HepG2 (cell line): ENCODE measurements around the gene GJC1. TPM values are rescaled to one million over a fixed set of nuclear protein-coding genes. Genes with fewer than 3 reads are reported as not detected.

Experiments used
- ATAC-seq: fragments of 200-7000 bp; cut with Tn5 transposase; 3 replicates; pipeline ENCODE4 v1.9.1; 2020; ENCODE audit warnings: mild to moderate bottlenecking, moderate library complexity
- BruUV-seq: library from RNA; stranded (reverse); fragments of 400-500 nt; replicated peaks from 2 replicates; lab custom pipeline; 2021; lab: Mats Ljungman, UMichigan
- CTCF ChIA-PET: fragments of 300-600 bp; formaldehyde crosslinking; extraction: SDS; loops from one replicate; lab custom pipeline; 2021; ENCODE audit warnings: low total read pairs, inconsistent platforms, low intra/inter-chr PET ratio; lab: Yijun Ruan, JAX
- POLR2A ChIA-PET: fragments of 350-600 bp; sonication (Branson Sonifier 250); formaldehyde crosslinking; loops from one replicate; lab custom pipeline; 2020; ENCODE audit warnings: antibody characterized with exemption, inconsistent platforms; lab: Yijun Ruan, JAX
- DNase-seq: peaks from one replicate; pipeline ENCODE4 v3.0.0-alpha.2; 2015; ENCODE audit warnings: low spot score
- FAIRE-seq: peaks from 3 replicates; lab custom pipeline; 2011; peaks lifted over from hg19 to GRCh38; lab: Jason Lieb, UNC
- H2AFZ ChIP-seq: one replicate; pipeline ENCODE4 v1.6.1; 2011; ENCODE audit warnings: low read length, inconsistent platforms
- H3K27ac ChIP-seq: fragments of 300-600 bp; 3 replicates; pipeline ENCODE4 v1.8.0; 2011; ENCODE audit warnings: mixed run types, mild to moderate bottlenecking, mixed read lengths, low read length, inconsistent platforms; ENCODE audit not compliant: insufficient read depth; ENCODE audit errors: extremely low read length
- H3K27me3 ChIP-seq, 2 experiments: fragments of 200-600 bp in 1 of 2; 2 replicates in 1 of 2; 3 replicates in 1 of 2; pipeline versions ENCODE4 v1.6.0 to v1.8.0; 2011; ENCODE audit warnings: low read length in 2 of 2, mild to moderate bottlenecking in 2 of 2, moderate library complexity in 2 of 2, inconsistent platforms in 1 of 2; ENCODE audit not compliant: insufficient read depth in 2 of 2, control insufficient read depth in 1 of 2
- H3K36me3 ChIP-seq, 2 experiments: fragments of 200-600 bp in 1 of 2; replicated peaks in 1 of 2; 2 replicates in 1 of 2; 3 replicates in 1 of 2; pipeline versions ENCODE4 v1.5.1 to v1.8.0; 2011; ENCODE audit warnings: low read length in 2 of 2, inconsistent platforms in 1 of 2; ENCODE audit not compliant: insufficient read depth in 2 of 2, control insufficient read depth in 1 of 2
- H3K4me1 ChIP-seq: 2 replicates; pipeline ENCODE4 v1.5.1; 2012; ENCODE audit warnings: low read length, inconsistent platforms; ENCODE audit not compliant: insufficient read depth
- H3K4me2 ChIP-seq: 2 replicates; pipeline ENCODE4 v1.6.0; 2011; ENCODE audit warnings: low read depth, low read length, inconsistent platforms
- H3K4me3 ChIP-seq, 3 experiments: fragments of 200-600 bp in 1 of 3; sonication (generic), shearing (Covaris generic) in 1 of 3; replicated peaks in 1 of 3; 2 replicates each; pipeline ENCODE4 v1.5.1; 2011 to 2016; ENCODE audit warnings: low read length in 3 of 3, inconsistent platforms in 2 of 3, low read depth in 2 of 3, mild to moderate bottlenecking in 2 of 3, control low read depth in 1 of 3, mixed read lengths in 1 of 3; ENCODE audit not compliant: insufficient read depth in 1 of 3
- H3K79me2 ChIP-seq: one replicate; pipeline ENCODE4 v1.6.1; 2011; ENCODE audit warnings: low read length, inconsistent platforms; ENCODE audit not compliant: insufficient read depth
- H3K9ac ChIP-seq: 2 replicates; pipeline ENCODE4 v1.6.0; 2011; ENCODE audit warnings: mild to moderate bottlenecking, low read depth, low read length, inconsistent platforms; ENCODE audit not compliant: insufficient read depth
- H3K9me3 ChIP-seq: 2 replicates; pipeline ENCODE4 v1.5.1; 2012; ENCODE audit warnings: mild to moderate bottlenecking, low read length
- H4K20me1 ChIP-seq: 2 replicates; pipeline ENCODE4 v1.6.0; 2011; ENCODE audit warnings: inconsistent platforms, mild to moderate bottlenecking, low read length, moderate library complexity; ENCODE audit not compliant: insufficient read depth
- IKZF4 ChIP-seq: sonication (generic); formaldehyde crosslinking; IDR thresholded peaks from 2 replicates; pipeline ENCODE4 v1.5.1; 2020; ENCODE audit warnings: borderline replicate concordance, mild to moderate bottlenecking, low read depth, missing genetic modification reagents; ENCODE audit errors: not compliant biosample characterization
- KLF12 ChIP-seq: sonication (generic); formaldehyde crosslinking; IDR thresholded peaks from 2 replicates; pipeline ENCODE4 v1.4.0; 2020; ENCODE audit warnings: missing genetic modification reagents, borderline replicate concordance
- MTF1 ChIP-seq: sonication (generic); formaldehyde crosslinking; IDR thresholded peaks from 2 replicates; pipeline ENCODE4 v1.5.0; 2020; ENCODE audit warnings: missing genetic modification reagents
- MTF2 ChIP-seq: sonication (generic); formaldehyde crosslinking; IDR thresholded peaks from 2 replicates; pipeline ENCODE4 v1.5.0; 2020; ENCODE audit warnings: missing genetic modification reagents, borderline replicate concordance
- NFE2L2 ChIP-seq: fragments of 150-350 bp; IDR thresholded peaks from 2 replicates; pipeline ENCODE4 v1.6.1; 2014; ENCODE audit warnings: low read length
- PHF8 ChIP-seq: sonication (generic); formaldehyde crosslinking; IDR thresholded peaks from 2 replicates; pipeline ENCODE4 v1.5.0; 2020; ENCODE audit warnings: missing genetic modification reagents
- RFX5 ChIP-seq: IDR thresholded peaks from 2 replicates; pipeline ENCODE4 v1.6.1; 2011; ENCODE audit warnings: low read depth, low read length, improper control_type of control experiment
- ZMYM4 ChIP-seq: sonication (generic); formaldehyde crosslinking; IDR thresholded peaks from 2 replicates; pipeline ENCODE4 v1.8.1; 2023; ENCODE audit warnings: mild to moderate bottlenecking, missing genetic modification reagents
- ZNF205 ChIP-seq: IDR thresholded peaks from 2 replicates; pipeline ENCODE4 v1.6.1; 2018; ENCODE audit warnings: missing biosample characterization, missing genetic modification reagents
- ZNF207 ChIP-seq: fragments of 450-650 bp; IDR thresholded peaks from 2 replicates; pipeline ENCODE4 v1.6.1; 2016; ENCODE audit warnings: antibody characterized with exemption, borderline replicate concordance
- ZNF281 ChIP-seq: sonication (generic); formaldehyde crosslinking; IDR thresholded peaks from 2 replicates; pipeline ENCODE4 v1.4.0; 2020; ENCODE audit warnings: missing genetic modification reagents, borderline replicate concordance
- ZNF343 ChIP-seq: sonication (generic); formaldehyde crosslinking; IDR thresholded peaks from 2 replicates; pipeline ENCODE4 v1.4.0; 2020; ENCODE audit warnings: mild to moderate bottlenecking, missing genetic modification reagents
- ZNF564 ChIP-seq: sonication (generic); formaldehyde crosslinking; IDR thresholded peaks from 2 replicates; pipeline ENCODE4 v1.8.1; 2023; ENCODE audit warnings: mild to moderate bottlenecking, missing genetic modification reagents
- ZNF780A ChIP-seq: sonication (generic); formaldehyde crosslinking; IDR thresholded peaks from 2 replicates; pipeline ENCODE4 v1.8.0; 2022; ENCODE audit warnings: mild to moderate bottlenecking, missing genetic modification reagents, moderate library complexity
- WGBS: methylation state at CpG from one replicate; pipeline ENCODE4 v1.1.6; 2017; ENCODE audit warnings: low lambda C conversion rate; 5-methylcytosine and 5-hydroxymethylcytosine counted together
- in situ Hi-C: cut with HindIII; loops from 2 replicates; pipeline ENCODE4 v1.10.0; 2017; ENCODE audit warnings: low pct_unique_long_range_greater_than_20kb; ENCODE audit not compliant: extremely low pct_ligation_motif_present
- intact Hi-C: fragments of 100-400 bp; cut with micrococcal nuclease; formaldehyde crosslinking; loops from one replicate; pipeline ENCODE4 v1.10.0; 2022; ENCODE audit not compliant: unreplicated experiment
- polyA plus RNA-seq, 8 experiments: library from polyadenylated mRNA; depleted of rRNA in 3 of 8; stranded (reverse) in 7 of 8; unstranded in 1 of 8; fragments of >200 nt; fragmentation: Illumina TruSeq in 4 of 8; extraction: Trizol in 4 of 8; gene quantifications; 2 replicates each; pipeline versions ENCODE4 v1.2.1 to v1.2.3, GENCODE V29; 2011 to 2016; ENCODE audit warnings: low read depth in 4 of 8, missing spikeins in 1 of 8, mixed read lengths in 1 of 8; ENCODE audit not compliant: insufficient read depth in 1 of 8
- total RNA-seq, 5 experiments: library from RNA; depleted of rRNA; stranded (reverse); fragments of >200 nt; fragmentation: Illumina TruSeq; extraction: Trizol; gene quantifications; 2 replicates each; pipeline ENCODE4 v1.2.3, GENCODE V29; 2016; ENCODE audit warnings: low read depth in 1 of 5

GJC1 gene
- total and polyA plus RNA-seq, 2 of the 13 experiments (the other 11 are each of a cell fraction or from before 2014, with no cell fraction given) = 1.7 TPM

GRCh38 chr17:44846206-44846605, 16.1 kb upstream of the GJC1 start:
- no peaks in the 10 kb centered on the region for H3K9me3 ChIP-seq
- no peak for ATAC-seq
- intact Hi-C loops = no loop called here
- BruUV-seq = no TSS peak
- WGBS = 78% methylated on average over 8 of the region's 8 CpGs
- peaks cover 5 to 16% of the 10 kb centered on the region in 2 experiments for H3K36me3 ChIP-seq
- TF ChIP-seq ZNF564 (CRISPR knock-in tag) (no peak), ZMYM4 (CRISPR knock-in tag) (no peak), ZNF343 (CRISPR knock-in tag) (no peak), MTF1 (CRISPR knock-in tag) (no peak), IKZF4 (CRISPR knock-in tag) (no peak), KLF12 (CRISPR knock-in tag) (no peak), NFE2L2 (no peak), ZNF205 (CRISPR knock-in tag) (no peak), ZNF780A (no peak), ZNF281 (no peak), ZNF207 (no peak), PHF8 (CRISPR knock-in tag) (no peak), MTF2 (no peak), RFX5 (no peak)
- TF ChIP-seq, all 625 proteins: peak for 0
- H3K4me3 ChIP-seq = no peak overlapping the region
- POLR2A ChIA-PET = no interaction called here
- in situ Hi-C loops = no loop called here
- no peak overlapping the region for H2AFZ ChIP-seq
- no peak for FAIRE-seq
- H3K27me3 ChIP-seq = peaks cover 0 to 5% of the 10 kb centered on the region in 2 experiments; a peak in 1 of 5 replicates
- no peak for DNase-seq
- peaks cover 14% of the 10 kb centered on the region; the same call in 1 of the 2 replicates for H3K4me1 ChIP-seq
- CTCF ChIA-PET = no interaction called here
- H3K27ac ChIP-seq = no peak overlapping the region
- no peak overlapping the region for H3K4me2 ChIP-seq
- no peaks in the 10 kb centered on the region; the same call in 1 of the 2 replicates for H4K20me1 ChIP-seq
- H3K9ac ChIP-seq = no peak overlapping the region
- H3K79me2 ChIP-seq = no peaks in the 10 kb centered on the region
